CD4-positive, alpha-beta memory T cell (primary cell): Measurements from ENCODE around the gene RCBTB1. TPM values are rescaled to one million over a fixed set of nuclear protein-coding genes. Genes with fewer than 3 reads are reported as not detected.
A peak's percentile ranks its signal among the peaks of the same experiment; 100 is the strongest.

Source experiments
- CTCF ChIA-PET: fragments of 350-600 bp; sonication (Branson Sonifier 250); formaldehyde crosslinking; loops from one replicate; lab custom pipeline; 2021; ENCODE audit warnings: inconsistent platforms; ENCODE audit not compliant: partially characterized antibody; lab: Charles Lee
- POLR2A ChIA-PET: fragments of 350-600 bp; sonication (Branson Sonifier 250); formaldehyde crosslinking; loops from one replicate; lab custom pipeline; 2021; ENCODE audit not compliant: partially characterized antibody; lab: Charles Lee
- DNase-seq, 5 donors: peaks; one replicate each; pipeline versions ENCODE4 v3.0.0 to v3.0.0-alpha.2; 2020 to 2022; ENCODE audit warnings: mixed read lengths in 1 of 5
- H3K27ac ChIP-seq: one replicate; pipeline ENCODE4 v1.7.0; 2013; ENCODE audit warnings: low read depth, low read length
- H3K27me3 ChIP-seq: 2 replicates; pipeline ENCODE4 v1.7.0; 2013; ENCODE audit warnings: mild to moderate bottlenecking, low read length, moderate library complexity; ENCODE audit not compliant: insufficient read depth
- H3K36me3 ChIP-seq: 2 replicates; pipeline ENCODE4 v1.7.0; 2013; ENCODE audit warnings: mild to moderate bottlenecking, low read length, moderate library complexity; ENCODE audit not compliant: insufficient read depth
- H3K4me1 ChIP-seq: 2 replicates; pipeline ENCODE4 v1.7.0; 2013; ENCODE audit warnings: mild to moderate bottlenecking, low read length, moderate library complexity; ENCODE audit not compliant: insufficient read depth
- H3K4me3 ChIP-seq, 2 donors: one replicate each; pipeline ENCODE4 v1.7.0; 2013; ENCODE audit warnings: low read length in 2 of 2, mild to moderate bottlenecking in 1 of 2
- H3K9me3 ChIP-seq, 2 donors: one replicate each; pipeline ENCODE4 v1.7.0; 2013; ENCODE audit warnings: low read length in 2 of 2, control low read depth in 1 of 2; ENCODE audit not compliant: control insufficient read depth in 1 of 2
- H3K27ac Mint-ChIP-seq, 7 donors: one replicate each; pipeline ENCODE4 v1.8.0; 2020 to 2021; ENCODE audit warnings: mixed read lengths in 7 of 7, mild to moderate bottlenecking in 6 of 7, inconsistent platforms in 3 of 7, moderate library complexity in 3 of 7
- H3K27me3 Mint-ChIP-seq, 2 donors: one replicate each; pipeline ENCODE4 v1.8.0; 2020 to 2021; ENCODE audit warnings: mixed read lengths in 2 of 2
- H3K36me3 Mint-ChIP-seq, 2 donors: one replicate each; pipeline ENCODE4 v1.8.0; 2020 to 2021; ENCODE audit warnings: mixed read lengths in 2 of 2, inconsistent platforms in 1 of 2, mild to moderate bottlenecking in 1 of 2
- H3K4me1 Mint-ChIP-seq, 4 donors: one replicate each; pipeline ENCODE4 v1.8.0; 2020 to 2021; ENCODE audit warnings: mixed read lengths in 4 of 4, mild to moderate bottlenecking in 1 of 4
- H3K4me3 Mint-ChIP-seq, 8 donors: one replicate each; pipeline ENCODE4 v1.8.0; 2020 to 2021; ENCODE audit warnings: mixed read lengths in 8 of 8, mild to moderate bottlenecking in 7 of 8, moderate library complexity in 6 of 8, inconsistent platforms in 3 of 8
- H3K9me3 Mint-ChIP-seq, 8 donors: one replicate each; pipeline ENCODE4 v1.8.0; 2020 to 2021; ENCODE audit warnings: mixed read lengths in 8 of 8, mild to moderate bottlenecking in 5 of 8, inconsistent platforms in 3 of 8, moderate library complexity in 1 of 8
- intact Hi-C: fragments of 100-400 bp; cut with micrococcal nuclease; formaldehyde crosslinking; loops from one replicate; pipeline ENCODE4 v1.15.1; 2023
- polyA plus RNA-seq, 2 donors: library from polyadenylated mRNA; unstranded; fragments of 300-500 nt; fragmentation: Illumina TruSeq; gene quantifications; one replicate each; pipeline ENCODE4 v1.2.3, GENCODE V29; 2021
- total RNA-seq, 2 experiments: library from RNA; stranded (reverse); gene quantifications; one replicate each; pipeline ENCODE4 v1.2.3, GENCODE V29; 2021

Gene RCBTB1
- total and polyA plus RNA-seq, 4 experiments from 2014 or later, result 11.2 to 21.3 (median 17.4) TPM

DNA sequence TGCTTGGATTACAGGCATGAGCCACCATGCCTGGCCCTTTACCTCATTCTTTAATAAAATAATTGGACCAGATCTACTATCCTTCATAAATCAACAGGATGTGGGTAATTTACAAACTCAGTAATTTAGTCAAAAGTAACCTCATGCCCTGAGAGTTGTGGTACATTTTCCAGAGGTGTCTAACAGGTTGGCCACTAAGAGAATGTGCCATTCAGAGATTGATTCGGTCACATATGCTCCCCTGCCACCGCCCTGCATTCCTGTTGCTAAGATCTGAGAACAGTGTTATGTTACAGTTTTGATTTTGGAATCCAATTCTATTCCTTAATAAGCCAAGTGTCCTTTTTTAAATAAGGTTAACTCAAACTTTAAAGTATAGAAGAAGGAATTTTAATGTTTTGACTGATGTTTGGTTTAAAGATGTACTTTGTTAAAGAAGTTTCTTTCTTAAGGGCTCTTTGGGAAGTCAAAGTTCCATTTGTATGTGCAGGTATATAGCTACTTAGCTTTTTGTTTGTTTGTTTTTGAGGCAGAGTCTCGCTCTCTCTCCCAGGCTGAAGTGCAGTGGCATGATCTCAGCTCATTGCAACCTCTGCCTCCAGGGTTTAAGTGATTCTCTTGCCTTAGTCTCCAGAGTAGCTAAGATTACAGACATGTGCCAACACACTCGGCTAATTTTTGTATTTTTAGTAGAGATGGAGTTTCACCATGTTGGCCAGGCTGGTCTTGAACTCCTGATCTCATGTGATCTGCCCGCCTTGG is 60.4 kb downstream of the RCBTB1 start:
- H3K27ac Mint-ChIP-seq, result peak overlapping the region in 3 of 7 donors; percentile 46 to 75 (median 53)
- Histone ChIP-seq H3K9me3 (no peaks in the 10 kb centered on the region), H3K4me3 (no peak overlapping the region), H3K27me3 (no peaks in the 10 kb centered on the region), H3K36me3 (peaks cover 13% of the 10 kb centered on the region), H3K27ac (no peak overlapping the region), H3K4me1 (no peaks in the 10 kb centered on the region)
- peaks cover 32 to 73% of the 10 kb centered on the region in 2 donors for H3K36me3 Mint-ChIP-seq
- H3K4me3 Mint-ChIP-seq, result no peak overlapping the region
- H3K27me3 Mint-ChIP-seq, result no peaks in the 10 kb centered on the region
- no peak for DNase-seq
- POLR2A ChIA-PET, result interaction anchor here (1.0 kb wide), 1 partner anchor 29 kb away, joined by 3 read pairs; the partner anchor contains the start of gene PHF11
- CTCF ChIA-PET, result interaction anchor here (0.9 to 1.3 kb wide), 3 partner anchors 9 to 157 kb away, joined by 3 read pairs; no protein-coding TSS in a partner anchor
- intact Hi-C loops, result no loop called here
- no peaks in the 10 kb centered on the region for H3K9me3 Mint-ChIP-seq
- H3K4me1 Mint-ChIP-seq, result peaks cover 0 to 9% (median 7%) of the 10 kb centered on the region in 4 donors

DNA sequence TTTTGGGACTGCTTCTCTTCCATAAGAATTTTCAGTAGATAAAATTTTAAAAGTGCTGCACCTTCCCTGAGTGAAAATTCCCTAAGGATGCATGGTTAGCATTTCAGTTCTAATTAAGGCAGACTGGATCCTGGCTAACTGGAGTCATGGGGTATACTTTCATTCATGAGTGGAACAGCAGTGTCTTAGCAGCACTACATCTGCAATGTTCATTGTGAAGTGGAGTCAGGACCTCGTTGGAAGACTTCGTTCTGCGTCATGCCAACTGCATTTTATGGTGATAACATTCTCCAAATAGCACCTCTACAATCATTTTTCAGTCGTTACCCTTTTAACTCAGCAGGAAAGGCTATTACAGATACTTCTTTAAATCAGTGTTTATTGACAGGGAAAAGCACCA is 64.1 kb downstream of the RCBTB1 start:
- H3K4me3 ChIP-seq, result no peak overlapping the region
- H3K27ac Mint-ChIP-seq, result peak overlapping the region in 2 of 7 donors; percentile 8 to 13
- no peaks in the 10 kb centered on the region for H3K27me3 Mint-ChIP-seq
- no peak overlapping the region for H3K27ac ChIP-seq
- no peaks in the 10 kb centered on the region for H3K4me1 ChIP-seq
- intact Hi-C loops, result no loop called here
- no peaks in the 10 kb centered on the region for H3K9me3 ChIP-seq
- ChIA-PET POLR2A (no interaction called here), CTCF (no interaction called here)
- H3K36me3 ChIP-seq, result peaks cover 24% of the 10 kb centered on the region
- no peak overlapping the region for H3K4me3 Mint-ChIP-seq
- H3K36me3 Mint-ChIP-seq, result peaks cover 31 to 72% of the 10 kb centered on the region in 2 donors
- H3K27me3 ChIP-seq, result no peaks in the 10 kb centered on the region
- DNase-seq, result no peak
- no peaks in the 10 kb centered on the region for H3K9me3 Mint-ChIP-seq
- peaks cover 0 to 17% (median 6%) of the 10 kb centered on the region in 4 donors for H3K4me1 Mint-ChIP-seq

DNA sequence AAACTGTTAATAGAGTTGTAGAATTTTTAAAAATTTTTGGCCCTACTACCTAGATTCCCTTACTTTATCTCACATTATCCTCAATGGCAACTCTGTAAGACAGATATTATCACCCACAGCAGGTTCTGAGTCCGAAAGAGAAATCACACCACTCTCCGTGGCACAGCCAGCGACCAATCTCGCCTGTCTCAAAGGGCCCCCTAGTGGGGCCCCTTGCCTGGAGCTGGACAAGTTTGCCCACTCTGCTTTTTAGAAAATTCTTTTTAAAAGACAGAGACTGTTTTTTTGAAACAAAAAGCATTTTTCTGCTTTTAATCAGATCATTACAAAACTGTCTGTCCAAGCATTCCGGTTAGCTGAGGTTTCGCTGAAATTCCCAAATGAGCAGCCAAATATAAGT is 67.9 kb downstream of the RCBTB1 start:
- H3K36me3 ChIP-seq, result peaks cover 44% of the 10 kb centered on the region
- CTCF ChIA-PET, result interaction anchor here (1.2 kb wide), 1 partner anchor 20 kb away, joined by 6 read pairs; no protein-coding TSS in a partner anchor
- H3K9me3 ChIP-seq, result no peaks in the 10 kb centered on the region
- no peaks in the 10 kb centered on the region for H3K27me3 ChIP-seq
- DNase-seq, result no peak
- H3K4me3 ChIP-seq, result no peak overlapping the region
- POLR2A ChIA-PET, result interaction anchor here (1.6 kb wide), 1 partner anchor 22 kb away, joined by 5 read pairs; the partner anchor contains the start of gene PHF11
- Mint-ChIP-seq H3K4me1 (peaks cover 0 to 18% (median 7%) of the 10 kb centered on the region in 4 donors), H3K36me3 (peaks cover 53 to 84% of the 10 kb centered on the region in 2 donors), H3K4me3 (no peak overlapping the region), H3K9me3 (no peaks in the 10 kb centered on the region), H3K27me3 (no peaks in the 10 kb centered on the region), H3K27ac (no peak overlapping the region)
- intact Hi-C loops, result loop anchor here (2.0 kb wide), 1 partner anchor 15 kb away; no protein-coding TSS in a partner anchor
- H3K27ac ChIP-seq, result no peak overlapping the region
- H3K4me1 ChIP-seq, result no peaks in the 10 kb centered on the region

DNA sequence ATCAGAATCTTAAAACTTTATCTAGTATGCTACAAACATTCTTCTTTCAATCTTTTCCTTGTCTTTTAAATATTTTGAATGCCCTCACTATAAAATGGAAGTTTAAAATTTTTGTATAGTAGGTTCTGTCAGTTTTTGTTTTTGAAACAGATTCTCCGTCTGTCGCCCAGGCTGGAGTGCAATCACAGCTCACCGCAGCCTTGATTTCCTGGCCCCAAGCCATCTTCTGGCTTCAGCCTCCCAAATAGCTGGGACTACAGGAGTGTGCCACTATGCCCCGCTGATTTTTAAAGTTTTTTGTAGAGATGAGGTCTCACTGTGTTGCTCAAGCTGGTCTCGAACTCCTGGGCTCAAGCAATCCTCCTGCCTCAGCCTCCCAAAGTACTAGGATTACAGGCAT is 68.9 kb downstream of the RCBTB1 start:
- ChIA-PET CTCF (interaction anchor here (1.1 to 1.5 kb wide), 3 partner anchors 9 to 70 kb away, joined by 3 read pairs; no protein-coding TSS in a partner anchor), POLR2A (interaction anchor here (1.6 kb wide), 1 partner anchor 21 kb away, joined by 5 read pairs; the partner anchor contains the start of gene PHF11)
- no peaks in the 10 kb centered on the region for H3K27me3 Mint-ChIP-seq
- H3K36me3 Mint-ChIP-seq, result peaks cover 60 to 84% of the 10 kb centered on the region in 2 donors
- H3K4me3 Mint-ChIP-seq, result no peak overlapping the region
- peaks cover 0 to 27% (median 9%) of the 10 kb centered on the region in 4 donors for H3K4me1 Mint-ChIP-seq
- Histone ChIP-seq H3K9me3 (no peaks in the 10 kb centered on the region), H3K36me3 (peaks cover 41% of the 10 kb centered on the region), H3K27ac (no peak overlapping the region), H3K27me3 (no peaks in the 10 kb centered on the region), H3K4me3 (no peak overlapping the region), H3K4me1 (no peaks in the 10 kb centered on the region)
- intact Hi-C loops, result loop anchor here (2.0 kb wide), 1 partner anchor 14 kb away; no protein-coding TSS in a partner anchor
- DNase-seq, result no peak
- no peaks in the 10 kb centered on the region for H3K9me3 Mint-ChIP-seq
- peak overlapping the region in 3 of 7 donors; percentile 9 to 91 (median 60) for H3K27ac Mint-ChIP-seq

DNA sequence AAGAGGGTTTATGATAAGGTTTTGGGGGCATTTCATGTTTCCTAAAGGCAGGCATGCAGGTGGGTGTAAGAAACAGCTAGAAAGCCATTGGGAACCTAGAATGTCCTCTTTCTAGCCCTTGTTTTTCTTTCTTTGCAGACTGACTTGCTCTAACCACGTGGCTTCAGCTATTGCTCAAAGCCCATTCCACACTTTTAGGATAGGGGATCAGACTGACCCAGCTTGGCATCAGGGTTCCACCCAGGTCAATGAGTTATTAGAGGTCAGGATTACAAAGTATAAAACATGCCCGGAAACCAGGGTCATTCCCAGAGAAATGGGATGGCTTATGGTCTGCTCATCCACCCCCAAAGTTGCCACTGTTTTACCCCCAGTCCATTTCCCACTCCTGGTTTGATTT is 72.8 kb downstream of the RCBTB1 start:
- no peak overlapping the region for H3K4me3 Mint-ChIP-seq
- intact Hi-C loops, result no loop called here
- H3K9me3 Mint-ChIP-seq, result no peaks in the 10 kb centered on the region
- no peak for DNase-seq
- H3K36me3 Mint-ChIP-seq, result peaks cover 61 to 74% of the 10 kb centered on the region in 2 donors
- ChIA-PET CTCF (interaction anchor here (1.3 kb wide), 1 partner anchor 16 kb away, joined by 3 read pairs; no protein-coding TSS in a partner anchor), POLR2A (interaction anchor here (1.0 to 1.1 kb wide), 3 partner anchors 16 to 68 kb away, joined by 3 read pairs; partner anchors contain the start of genes CAB39L, PHF11 and SETDB2)
- no peaks in the 10 kb centered on the region for H3K27me3 Mint-ChIP-seq
- Histone ChIP-seq H3K27ac (no peak overlapping the region), H3K4me3 (no peak overlapping the region), H3K9me3 (no peaks in the 10 kb centered on the region), H3K27me3 (no peaks in the 10 kb centered on the region), H3K4me1 (peaks cover 3% of the 10 kb centered on the region), H3K36me3 (peaks cover 29% of the 10 kb centered on the region)
- H3K4me1 Mint-ChIP-seq, result peaks cover 8 to 38% (median 14%) of the 10 kb centered on the region in 4 donors
- H3K27ac Mint-ChIP-seq, result peak overlapping the region in 4 of 7 donors; percentile 15 to 61 (median 40)

DNA sequence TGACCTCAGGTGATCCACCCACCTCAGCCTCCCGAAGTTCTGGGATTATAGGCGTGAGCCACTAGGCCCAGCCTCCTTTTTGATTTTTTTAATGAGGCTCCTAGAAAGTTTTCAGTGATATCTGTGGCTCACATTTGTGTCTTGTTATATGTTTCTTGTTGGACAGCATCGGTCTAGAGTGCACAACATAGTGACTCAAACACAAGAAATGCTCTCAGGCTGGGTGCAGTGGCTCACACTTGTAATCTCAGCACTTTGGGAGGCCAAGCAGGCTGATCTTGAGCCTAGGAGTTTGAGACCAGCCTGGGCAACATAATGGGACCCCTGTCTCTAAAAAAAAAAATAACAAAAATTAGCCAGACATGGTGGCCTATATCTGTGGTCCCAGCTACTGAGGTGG is 81.4 kb downstream of the RCBTB1 start:
- CTCF ChIA-PET, result interaction anchor here (1.6 kb wide), 1 partner anchor 12 kb away, joined by 3 read pairs; no protein-coding TSS in a partner anchor
- Histone ChIP-seq H3K27ac (no peak overlapping the region), H3K36me3 (peaks cover 7% of the 10 kb centered on the region), H3K9me3 (no peaks in the 10 kb centered on the region), H3K4me1 (peaks cover 19% of the 10 kb centered on the region), H3K4me3 (no peak overlapping the region), H3K27me3 (no peaks in the 10 kb centered on the region)
- H3K4me3 Mint-ChIP-seq, result no peak overlapping the region
- no peaks in the 10 kb centered on the region for H3K27me3 Mint-ChIP-seq
- intact Hi-C loops, result loop anchor here (2.0 kb wide), 1 partner anchor 13 kb away; no protein-coding TSS in a partner anchor
- H3K9me3 Mint-ChIP-seq, result no peaks in the 10 kb centered on the region
- peak overlapping the region in 3 of 7 donors; percentile 23 to 64 (median 30) for H3K27ac Mint-ChIP-seq
- POLR2A ChIA-PET, result no interaction called here
- no peak for DNase-seq
- H3K4me1 Mint-ChIP-seq, result peaks cover 28 to 46% (median 36%) of the 10 kb centered on the region in 4 donors
- peaks cover 25 to 45% of the 10 kb centered on the region in 2 donors for H3K36me3 Mint-ChIP-seq

DNA sequence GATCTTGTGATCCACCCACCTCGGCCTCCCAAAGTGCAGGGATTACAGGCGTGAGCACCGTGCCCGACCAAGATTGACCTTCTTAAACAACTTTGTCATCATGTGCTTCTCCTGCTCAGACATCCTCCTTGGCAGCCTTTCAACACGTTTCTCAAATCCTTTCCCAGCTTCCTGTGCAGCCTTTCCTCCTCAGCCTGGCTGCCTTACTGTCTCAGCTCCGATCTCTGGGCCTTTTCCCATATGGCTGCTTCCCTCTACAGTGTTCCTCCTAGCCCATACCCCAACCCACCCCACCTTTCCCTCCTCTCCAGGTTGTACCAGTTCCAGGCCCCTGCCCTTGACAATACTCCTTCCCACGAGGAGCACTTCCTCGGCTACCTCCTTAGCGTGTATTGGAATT is 82.4 kb downstream of the RCBTB1 start:
- Histone ChIP-seq H3K4me3 (no peak overlapping the region), H3K27ac (no peak overlapping the region), H3K27me3 (no peaks in the 10 kb centered on the region), H3K9me3 (no peaks in the 10 kb centered on the region), H3K4me1 (peaks cover 29% of the 10 kb centered on the region), H3K36me3 (peaks cover 7% of the 10 kb centered on the region)
- H3K36me3 Mint-ChIP-seq, result peaks cover 25 to 49% of the 10 kb centered on the region in 2 donors
- intact Hi-C loops, result loop anchor here (2.0 kb wide), 1 partner anchor 14 kb away; no protein-coding TSS in a partner anchor
- peak overlapping the region in 1 of 8 donors; percentile 10 for H3K4me3 Mint-ChIP-seq
- H3K27ac Mint-ChIP-seq, result peak overlapping the region in 5 of 7 donors; percentile 19 to 78 (median 35)
- no peaks in the 10 kb centered on the region for H3K9me3 Mint-ChIP-seq
- ChIA-PET POLR2A (interaction anchor here (0.6 kb wide), 1 partner anchor 159 kb away, joined by 3 read pairs; no protein-coding TSS in a partner anchor), CTCF (no interaction called here)
- H3K27me3 Mint-ChIP-seq, result no peaks in the 10 kb centered on the region
- no peak for DNase-seq
- peaks cover 37 to 56% (median 45%) of the 10 kb centered on the region in 4 donors for H3K4me1 Mint-ChIP-seq
